Spleen (tissue), 11 donors: ENCODE data around the gene PLEKHD1. TPM values are rescaled to one million over a fixed set of nuclear protein-coding genes. Genes with fewer than 3 reads are reported as not detected.
A peak's percentile ranks its signal among the peaks of the same experiment; 100 is the strongest.

Source experiments
- DNase-seq: peaks from one replicate; pipeline ENCODE4 v3.0.0-alpha.2; 2020
- H3K27ac ChIP-seq, 8 donors: fragments of 200-600 bp; sonication (generic) in 7 of 8; 1 replicate in 4 of 8; 2 replicates in 4 of 8; pipeline versions ENCODE4 v1.5.0 to v1.8.0; 2016 to 2021; ENCODE audit warnings: inconsistent platforms in 4 of 8, mild to moderate bottlenecking in 4 of 8, moderate library complexity in 1 of 8
- H3K27me3 ChIP-seq, 7 donors: fragments of 200-600 bp; sonication (generic) in 6 of 7; replicated peaks in 1 of 7; 1 replicate in 4 of 7; 2 replicates in 3 of 7; pipeline versions ENCODE4 v1.5.0 to v1.8.0; 2016 to 2021; ENCODE audit warnings: inconsistent platforms in 3 of 7, mild to moderate bottlenecking in 1 of 7
- H3K36me3 ChIP-seq, 6 donors: fragments of 200-600 bp; sonication (generic) in 5 of 6; 1 replicate in 4 of 6; 2 replicates in 2 of 6; pipeline versions ENCODE4 v1.5.0 to v1.8.0; 2016 to 2021; ENCODE audit warnings: inconsistent platforms in 2 of 6
- H3K4me1 ChIP-seq, 6 donors: fragments of 200-600 bp; sonication (generic) in 5 of 6; 1 replicate in 3 of 6; 2 replicates in 3 of 6; pipeline versions ENCODE4 v1.5.0 to v1.8.0; 2016 to 2021; ENCODE audit warnings: inconsistent platforms in 3 of 6
- H3K4me3 ChIP-seq, 8 donors: fragments of 200-600 bp; sonication (generic) in 7 of 8; 1 replicate in 4 of 8; 2 replicates in 4 of 8; pipeline versions ENCODE4 v1.5.0 to v1.8.0; 2016 to 2021; ENCODE audit warnings: inconsistent platforms in 4 of 8, mild to moderate bottlenecking in 4 of 8, moderate library complexity in 2 of 8
- H3K9me3 ChIP-seq, 8 donors: fragments of 200-600 bp; sonication (generic) in 7 of 8; 1 replicate in 4 of 8; 2 replicates in 4 of 8; pipeline versions ENCODE4 v1.5.0 to v1.8.0; 2016 to 2021; ENCODE audit warnings: inconsistent platforms in 4 of 8
- CTCF ChIP-seq, 11 experiments: fragments of 200-600 bp in 7 of 11; fragments of 450-650 bp in 4 of 11; sonication (generic) in 4 of 11; IDR thresholded peaks in 8 of 11; conservative IDR thresholded peaks in 3 of 11; 1 replicate in 7 of 11; 2 replicates in 4 of 11; pipeline versions ENCODE4 v1.4.0 to v1.8.0; 2016 to 2021; ENCODE audit warnings: antibody characterized with exemption in 11 of 11, inconsistent platforms in 4 of 11, mild to moderate bottlenecking in 1 of 11
- POLR2A ChIP-seq, 3 donors: fragments of 450-650 bp; IDR thresholded peaks; one replicate each; pipeline ENCODE4 v1.5.1; 2017; ENCODE audit warnings: antibody characterized with exemption in 3 of 3, mild to moderate bottlenecking in 1 of 3
- POLR2AphosphoS5 ChIP-seq, 3 donors: sonication (generic); formaldehyde crosslinking; IDR thresholded peaks; one replicate each; pipeline ENCODE4 v1.5.1; 2017; ENCODE audit warnings: antibody characterized with exemption in 3 of 3
- WGBS, 5 donors: extraction: QIAGEN DNeasy Blood & Tissue Kit in 3 of 5; methylation state at CpG; one replicate each; pipeline versions ENCODE4 v1.1.5 to v1.1.7; 2013 to 2018; 5-methylcytosine and 5-hydroxymethylcytosine counted together
- intact Hi-C: fragments of 100-400 bp; cut with DNase I; formaldehyde crosslinking; loops from one replicate; pipeline ENCODE4 v1.15.0; 2023; ENCODE audit warnings: low total_unique reads
- polyA plus RNA-seq, 3 donors: library from polyadenylated mRNA; stranded (reverse); fragments of 200-250 nt; gene quantifications; one replicate each; pipeline ENCODE4 v1.2.1, GENCODE V29; 2013
- total RNA-seq, 7 donors: library from RNA; depleted of rRNA in 3 of 7; stranded (reverse); fragments of >200 nt in 3 of 7; fragmentation: NEBNext Ultra II Directional in 4 of 7; extraction: Animal tissue kit (Norgen Biotek cat#: 25700) in 4 of 7; gene quantifications; one replicate each; pipeline versions ENCODE4 v1.1.0 to v1.2.1, GENCODE V29; 2016 to 2021
- donor health status: healthy with polysubstance abuse.
- donor health status: DM: no; HTN: no; CAD: no; lungs with moderate emphysema.
- donor health status: DM: no; HTN: no; CAD: no.
- donor health status: Bipolar disorder and iron deficiency.
- donor health status: healthy.
- donor health status: DM: no; HTN: no; CAD: no.
- donor health status: DM: yes; HTN: yes; CAD: no.

PLEKHD1 gene
- total and polyA plus RNA-seq, 10 donors: 0.06 to 0.46 (median 0.17) TPM; not detected in 1

- Histone ChIP-seq H3K4me1 (no peaks in the 10 kb centered on the region), H3K36me3 (no peaks in the 10 kb centered on the region), H3K4me3 (no peak overlapping the region), H3K9me3 (no peaks in the 10 kb centered on the region), H3K27me3 (peaks cover 0 to 58% (median 0%) of the 10 kb centered on the region in 7 donors), H3K27ac (no peak overlapping the region)
- WGBS, 5 donors: 3 to 12% (median 11%) methylated on average over 3 to 4 of the region's 4 CpGs
- intact Hi-C loops: no loop called here
- DNase-seq: no peak
- TF ChIP-seq POLR2A (IDR thresholded peaks at IDR 0.05) (no peak), CTCF (IDR thresholded peaks at IDR 0.05 in 8 of 11, conservative IDR thresholded peaks at IDR 0.05 in 3 of 11) (peak in 6 of 11 experiments; percentile 16 to 52 (median 30))
Observed at GRCh38 chr14:69535230-69535848, 50.8 kb downstream of the PLEKHD1 start.

GRCh38 chr14:69536971-69537370 is 52.4 kb downstream of the PLEKHD1 start:
- TF ChIP-seq POLR2A (IDR thresholded peaks at IDR 0.05): no peak
- Histone ChIP-seq H3K27me3 (peaks cover 0 to 64% (median 0%) of the 10 kb centered on the region in 7 donors), H3K4me3 (no peak overlapping the region), H3K27ac (no peak overlapping the region), H3K36me3 (no peaks in the 10 kb centered on the region), H3K9me3 (no peaks in the 10 kb centered on the region), H3K4me1 (no peaks in the 10 kb centered on the region)
- no peak for DNase-seq
- intact Hi-C loops: no loop called here

- DNase-seq: no peak
- whole genome bisulfite sequencing, 5 donors: 72 to 96% (median 82%) methylated on average over 1 of the region's 1 CpG
- intact Hi-C loops: no loop called here
- H3K4me1 ChIP-seq: no peaks in the 10 kb centered on the region
- no peak overlapping the region for H3K4me3 ChIP-seq
- no peak for TF ChIP-seq POLR2A (IDR thresholded peaks at IDR 0.05)
- no peak for TF ChIP-seq CTCF (IDR thresholded peaks at IDR 0.05 in 8 of 11, conservative IDR thresholded peaks at IDR 0.05 in 3 of 11)
- TF ChIP-seq POLR2AphosphoS5 (IDR thresholded peaks at IDR 0.05): no peak
- H3K9me3 ChIP-seq: no peaks in the 10 kb centered on the region
- H3K27ac ChIP-seq: no peak overlapping the region
- H3K27me3 ChIP-seq: peaks cover 0 to 58% (median 0%) of the 10 kb centered on the region in 7 donors
- no peaks in the 10 kb centered on the region for H3K36me3 ChIP-seq
Observed at GRCh38 chr14:69537900-69538299, 53.4 kb downstream of the PLEKHD1 start.

GRCh38 chr14:69538766-69539165 is 54.2 kb downstream of the PLEKHD1 start:
- Histone ChIP-seq H3K27ac (no peak overlapping the region), H3K4me3 (no peak overlapping the region), H3K9me3 (no peaks in the 10 kb centered on the region), H3K27me3 (peaks cover 0 to 59% (median 0%) of the 10 kb centered on the region in 7 donors), H3K36me3 (no peaks in the 10 kb centered on the region), H3K4me1 (peaks cover 0 to 5% (median 0%) of the 10 kb centered on the region in 6 donors)
- no peak for DNase-seq
- TF ChIP-seq POLR2A (IDR thresholded peaks at IDR 0.05): no peak
- intact Hi-C loops: no loop called here
- 91 to 97% (median 96%) methylated on average over 1 of the region's 1 CpG for WGBS, 5 donors

- WGBS, 5 donors: 54 to 78% (median 67%) methylated on average over 6 of the region's 6 CpGs
- DNase-seq: no peak
- Histone ChIP-seq H3K4me1 (peaks cover 0 to 12% (median 0%) of the 10 kb centered on the region in 6 donors), H3K9me3 (no peaks in the 10 kb centered on the region), H3K36me3 (no peaks in the 10 kb centered on the region), H3K4me3 (no peak overlapping the region), H3K27ac (peak overlapping the region in 3 of 8 donors; percentile 8 to 42 (median 32)), H3K27me3 (peaks cover 0 to 61% (median 0%) of the 10 kb centered on the region in 7 donors)
- intact Hi-C loops: no loop called here
- TF ChIP-seq POLR2AphosphoS5 (IDR thresholded peaks at IDR 0.05): no peak
- TF ChIP-seq CTCF (IDR thresholded peaks at IDR 0.05 in 8 of 11, conservative IDR thresholded peaks at IDR 0.05 in 3 of 11): no peak
- no peak for TF ChIP-seq POLR2A (IDR thresholded peaks at IDR 0.05)
Observed at GRCh38 chr14:69539631-69540410, 55.3 kb downstream of the PLEKHD1 start.
